ENCODE results near the gene CD46.

CD46 gene

GRCh38 chr1:207824691-207825408 lies 73.0 kb downstream of the CD46 start:
- no peak overlapping the region for H3K4me3 ChIP-seq (ENCODE audit: low read depth, low read length)
- no peak for DNase-seq
- H3K9me3 ChIP-seq: no peaks in the 10 kb centered on the region
- TF ChIP-seq CTCF (IDR thresholded peaks at IDR 0.05; ENCODE audit: low read depth, low read length): no peak
- no peaks in the 10 kb centered on the region for H3K27me3 ChIP-seq
- H3K4me1 ChIP-seq: no peaks in the 10 kb centered on the region
- no peaks in the 10 kb centered on the region for H3K36me3 ChIP-seq

- H3K9me3 ChIP-seq: no peaks in the 10 kb centered on the region
- TF ChIP-seq CTCF (IDR thresholded peaks at IDR 0.05; ENCODE audit: low read depth, low read length): no peak
- no peak for DNase-seq
- H3K4me1 ChIP-seq: no peaks in the 10 kb centered on the region
- no peaks in the 10 kb centered on the region for H3K36me3 ChIP-seq
- no peak overlapping the region for H3K4me3 ChIP-seq (ENCODE audit: low read depth, low read length)
- no peaks in the 10 kb centered on the region for H3K27me3 ChIP-seq
These were observed 73.5 kb downstream of the CD46 start for GRCh38 chr1:207825409-207825695.

- DNase-seq: no peak
- no peaks in the 10 kb centered on the region for H3K36me3 ChIP-seq
- no peaks in the 10 kb centered on the region for H3K4me1 ChIP-seq
These were observed 74.1 kb downstream of the CD46 start for GRCh38 chr1:207825719-207826556.

GRCh38 chr1:207826557-207827487 lies 75.0 kb downstream of the CD46 start:
- TF ChIP-seq CTCF (IDR thresholded peaks at IDR 0.05; ENCODE audit: low read depth, low read length): no peak
- Histone ChIP-seq H3K4me3 (ENCODE audit: low read depth, low read length) (no peak overlapping the region), H3K4me1 (no peaks in the 10 kb centered on the region), H3K9me3 (no peaks in the 10 kb centered on the region), H3K27me3 (no peaks in the 10 kb centered on the region), H3K36me3 (no peaks in the 10 kb centered on the region)
- DNase-seq: no peak

More at GRCh38 chr1:207825719-207826556, 74.1 kb downstream of the CD46 start:
- Histone ChIP-seq H3K9me3 (no peaks in the 10 kb centered on the region), H3K4me3 (ENCODE audit: low read depth, low read length) (no peak overlapping the region), H3K27me3 (no peaks in the 10 kb centered on the region)
- no peak for TF ChIP-seq CTCF (IDR thresholded peaks at IDR 0.05; ENCODE audit: low read depth, low read length)

GRCh38 chr1:207827488-207827830 lies 75.6 kb downstream of the CD46 start:
- Histone ChIP-seq H3K36me3 (no peaks in the 10 kb centered on the region), H3K27me3 (no peaks in the 10 kb centered on the region), H3K4me1 (no peaks in the 10 kb centered on the region), H3K4me3 (ENCODE audit: low read depth, low read length) (no peak overlapping the region), H3K9me3 (no peaks in the 10 kb centered on the region)
- DNase-seq: no peak
- no peak for TF ChIP-seq CTCF (IDR thresholded peaks at IDR 0.05; ENCODE audit: low read depth, low read length)
